Activated CD8-positive, alpha-beta memory T cell treated with anti-CD3 and anti-CD28 coated beads, Interleukin-2, amount 50 U/mL, for 24 hours (primary cell): Measurements from ENCODE around the gene SNX33.
"Not testable (repeated sequence)": the region's sequence is repeated elsewhere in the genome, so short reads cannot be mapped to it uniquely, and the experiment has no call there.

Experiments used
- DNase-seq: peaks from one replicate; pipeline ENCODE4 v3.0.0-alpha.2; 2020; ENCODE audit errors: extremely low read depth

The SNX33 gene

DNA sequence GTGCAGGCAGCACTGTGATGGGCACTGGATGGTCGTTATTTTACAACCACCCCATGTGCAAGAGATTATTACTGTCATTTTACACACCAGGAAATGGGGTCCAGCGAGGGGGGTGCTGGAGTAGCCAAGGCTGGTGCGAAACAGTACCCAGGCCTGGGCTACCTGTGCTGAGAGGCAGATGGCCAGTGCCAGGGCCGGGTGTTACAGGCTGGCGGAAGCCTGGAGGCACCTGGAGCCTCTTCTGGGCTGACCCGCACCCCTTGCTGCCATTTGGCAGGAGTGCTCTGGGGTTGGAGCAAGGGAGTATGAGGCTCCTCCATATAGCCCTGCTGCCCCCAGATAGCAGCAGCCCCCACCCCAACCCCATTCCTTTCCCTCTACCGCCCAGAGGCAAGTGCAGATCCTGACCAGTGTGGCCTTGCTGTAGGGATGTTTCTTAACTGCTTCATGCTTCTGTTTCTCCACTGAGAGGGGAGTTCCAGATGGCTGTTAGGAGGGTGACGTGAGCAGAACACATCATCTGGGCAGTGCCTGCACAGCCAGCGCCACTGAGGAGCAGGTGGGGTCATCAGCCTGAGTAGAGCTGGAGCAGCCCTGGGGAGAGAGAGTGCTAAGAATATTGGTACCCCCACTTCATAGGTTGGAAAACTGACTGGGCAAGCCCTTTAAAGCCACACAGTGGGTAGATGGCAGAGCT is 15.3 kb downstream of the SNX33 start:
- no peak for DNase-seq

DNA sequence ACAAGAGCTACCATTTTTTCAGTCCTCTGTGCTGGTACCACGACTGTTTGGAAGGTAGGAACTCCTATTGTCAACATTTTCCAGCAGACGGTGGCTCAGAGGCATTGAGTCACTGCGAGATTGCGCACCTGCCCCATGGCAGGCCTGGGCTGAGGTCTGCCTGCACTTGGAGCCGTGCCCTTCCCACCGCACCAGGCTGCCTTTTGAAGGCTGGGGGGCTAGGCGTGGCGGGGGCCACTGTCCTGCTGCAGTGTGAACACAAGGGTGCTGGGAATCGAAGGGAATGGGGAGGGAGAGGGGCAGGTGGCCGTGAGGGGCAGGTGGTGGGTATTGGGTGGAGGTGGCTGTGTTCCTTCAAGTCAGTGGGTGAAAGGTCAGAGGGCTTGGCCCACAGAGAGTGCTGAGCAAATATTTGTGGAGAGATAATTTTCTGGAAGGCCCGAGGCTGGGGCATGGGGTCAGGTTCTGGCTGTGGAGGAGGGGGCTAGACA is 16.3 kb downstream of the SNX33 start:
- no peak for DNase-seq

GRCh38 chr15:75666823-75667501 is 19.2 kb downstream of the SNX33 start:
- no peak for DNase-seq

DNA sequence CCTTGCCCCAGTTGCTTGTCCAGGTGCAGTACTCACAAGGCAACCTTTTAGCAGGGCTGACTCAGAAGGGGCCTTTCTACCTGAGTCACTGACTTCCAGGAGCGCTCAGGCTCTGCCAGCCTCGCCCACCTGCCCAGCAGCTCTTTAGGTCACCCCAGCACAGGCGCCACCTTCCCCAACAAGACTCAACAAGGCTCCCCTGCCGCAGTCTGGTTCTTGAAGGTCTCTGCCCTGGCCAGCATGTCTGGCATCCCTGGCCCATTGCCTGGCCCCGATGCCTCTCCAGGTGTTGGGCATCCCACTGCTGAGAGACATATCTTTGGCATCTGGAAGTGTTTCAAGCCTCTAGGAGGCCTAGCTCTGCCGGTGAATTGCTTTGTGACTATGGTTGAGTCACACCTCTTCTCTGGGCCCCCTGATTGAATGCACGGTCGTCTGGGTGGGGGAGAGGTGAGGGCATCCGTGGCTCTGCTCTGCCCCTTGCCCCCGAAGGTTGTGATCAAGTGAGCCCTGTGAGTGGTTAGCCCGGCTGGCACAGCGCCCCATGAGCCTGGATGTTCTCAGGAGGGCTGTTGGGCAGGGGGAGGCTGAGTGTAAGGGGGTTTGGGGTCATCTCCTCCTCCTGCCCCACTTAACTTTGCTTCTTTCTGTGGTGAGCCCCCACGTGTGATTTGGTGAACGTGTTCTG is 21.6 kb downstream of the SNX33 start:
- no peak for DNase-seq

DNA sequence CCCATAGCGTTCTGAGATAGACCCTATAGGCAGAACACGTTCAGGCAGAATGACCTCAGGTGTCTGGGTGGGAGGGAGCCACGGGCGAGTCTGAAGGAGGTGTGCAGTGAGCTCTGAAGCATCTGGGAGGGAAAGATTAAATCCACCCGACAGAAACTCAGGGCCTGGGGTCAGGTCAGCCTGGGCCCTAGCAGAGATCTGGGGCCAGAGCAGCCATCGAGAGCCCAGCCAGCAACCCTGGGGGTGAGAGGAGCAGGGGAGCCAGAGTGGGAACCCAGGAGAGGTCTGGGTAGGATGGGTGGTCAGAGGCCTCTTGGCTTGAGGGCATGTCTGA is 22.1 kb downstream of the SNX33 start:
- DNase-seq, result no peak

- DNase-seq, result no peak
Measured at GRCh38 chr15:75671730-75672602, 24.3 kb downstream of the SNX33 start.

DNA sequence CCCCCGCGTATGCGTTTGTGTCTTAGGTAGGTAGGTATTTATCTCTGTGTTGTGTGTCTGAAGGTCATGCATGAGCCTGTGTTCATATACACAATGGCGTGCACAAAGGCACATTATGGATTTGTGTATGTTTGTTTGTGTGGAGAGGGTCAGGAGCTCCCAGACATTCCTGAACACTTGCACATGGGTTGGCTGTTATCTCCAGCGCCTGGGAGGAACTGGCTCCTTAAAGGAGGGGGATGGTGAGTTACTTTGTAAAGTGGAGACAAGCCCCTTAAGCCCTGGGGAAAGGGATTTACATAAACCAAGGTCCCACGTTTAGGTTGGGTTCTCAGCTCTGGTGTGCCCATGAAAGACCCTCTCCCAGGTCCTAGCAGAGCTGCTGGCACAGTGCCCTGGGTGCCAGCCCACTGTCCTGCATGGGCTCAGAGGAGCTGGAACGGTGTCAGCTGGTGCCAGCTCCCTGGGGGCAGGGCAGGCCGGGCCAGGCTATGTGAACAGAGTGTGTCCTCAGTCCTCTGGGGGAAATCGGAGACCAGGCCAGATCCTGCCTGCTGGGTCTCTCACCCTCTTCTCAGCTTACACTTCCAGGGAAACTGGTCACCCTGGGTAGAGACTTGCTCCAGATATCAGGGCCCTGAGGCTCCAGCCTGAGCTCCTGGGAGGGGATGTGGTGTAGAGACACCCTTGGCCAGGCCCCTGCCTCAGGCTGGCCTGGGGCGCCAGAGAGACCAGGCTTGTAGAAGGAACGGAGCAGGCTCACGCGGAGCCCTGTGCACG is 25.1 kb downstream of the SNX33 start:
- no peak for DNase-seq

DNA sequence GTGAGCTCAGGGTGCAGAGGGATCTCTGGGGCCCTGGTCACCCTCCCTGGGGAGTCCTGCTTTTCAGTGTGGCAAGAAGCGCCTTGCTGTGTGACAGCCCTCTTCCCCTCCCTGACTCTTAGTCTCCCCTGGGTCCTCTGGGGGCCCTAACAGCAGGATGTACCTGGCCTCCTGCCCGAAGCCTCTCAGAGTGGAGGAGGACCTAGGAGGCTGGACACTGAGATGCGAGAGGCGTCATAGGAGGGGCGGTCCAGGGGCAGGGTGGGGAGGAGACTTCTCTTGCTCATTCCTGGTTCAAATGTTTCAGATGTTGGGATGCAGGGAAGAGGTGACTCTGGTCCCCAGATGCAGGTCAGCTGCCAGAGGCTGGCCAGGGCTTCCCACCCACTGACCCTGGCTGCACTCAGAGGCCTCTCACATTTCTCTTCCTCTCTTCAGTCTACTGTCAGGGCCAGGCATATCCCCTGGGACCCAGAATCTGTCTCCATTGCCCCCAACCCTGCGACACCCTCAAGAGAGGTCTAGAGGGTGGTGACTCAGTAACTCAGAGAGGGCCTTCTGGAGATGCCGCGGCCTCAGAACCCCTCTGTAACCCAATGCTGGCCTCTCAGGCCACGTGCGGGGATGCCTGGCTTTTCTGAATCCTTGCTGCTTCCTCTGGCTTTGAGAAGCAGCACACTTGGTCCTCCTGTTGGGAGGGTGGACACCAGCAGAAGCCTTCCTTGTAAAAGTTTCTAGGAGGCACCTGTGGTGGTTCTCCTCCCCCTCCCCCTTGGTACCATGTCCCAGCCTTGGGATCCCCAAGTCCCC is 25.9 kb downstream of the SNX33 start:
- DNase-seq, result no peak

DNA sequence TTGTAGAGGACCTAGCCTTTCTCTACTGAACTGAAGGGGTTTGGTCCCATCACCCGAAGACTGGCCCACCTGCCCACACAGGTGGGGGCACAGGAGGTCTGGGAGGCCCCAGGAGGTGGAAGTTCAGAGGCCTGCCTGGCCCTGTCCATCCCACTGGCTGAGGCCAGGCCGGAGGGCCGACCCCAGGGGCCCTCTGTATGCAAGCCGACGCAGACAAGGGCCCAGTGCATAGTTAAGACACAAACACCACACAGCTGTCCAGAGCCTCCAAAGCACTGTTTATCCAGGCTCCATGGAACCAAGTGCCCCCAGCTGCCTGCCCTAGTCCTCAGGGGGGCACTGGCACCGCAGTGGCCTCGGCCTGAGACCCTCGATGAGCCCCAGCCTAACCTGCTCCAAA is 26.7 kb downstream of the SNX33 start:
- no peak for DNase-seq

DNA sequence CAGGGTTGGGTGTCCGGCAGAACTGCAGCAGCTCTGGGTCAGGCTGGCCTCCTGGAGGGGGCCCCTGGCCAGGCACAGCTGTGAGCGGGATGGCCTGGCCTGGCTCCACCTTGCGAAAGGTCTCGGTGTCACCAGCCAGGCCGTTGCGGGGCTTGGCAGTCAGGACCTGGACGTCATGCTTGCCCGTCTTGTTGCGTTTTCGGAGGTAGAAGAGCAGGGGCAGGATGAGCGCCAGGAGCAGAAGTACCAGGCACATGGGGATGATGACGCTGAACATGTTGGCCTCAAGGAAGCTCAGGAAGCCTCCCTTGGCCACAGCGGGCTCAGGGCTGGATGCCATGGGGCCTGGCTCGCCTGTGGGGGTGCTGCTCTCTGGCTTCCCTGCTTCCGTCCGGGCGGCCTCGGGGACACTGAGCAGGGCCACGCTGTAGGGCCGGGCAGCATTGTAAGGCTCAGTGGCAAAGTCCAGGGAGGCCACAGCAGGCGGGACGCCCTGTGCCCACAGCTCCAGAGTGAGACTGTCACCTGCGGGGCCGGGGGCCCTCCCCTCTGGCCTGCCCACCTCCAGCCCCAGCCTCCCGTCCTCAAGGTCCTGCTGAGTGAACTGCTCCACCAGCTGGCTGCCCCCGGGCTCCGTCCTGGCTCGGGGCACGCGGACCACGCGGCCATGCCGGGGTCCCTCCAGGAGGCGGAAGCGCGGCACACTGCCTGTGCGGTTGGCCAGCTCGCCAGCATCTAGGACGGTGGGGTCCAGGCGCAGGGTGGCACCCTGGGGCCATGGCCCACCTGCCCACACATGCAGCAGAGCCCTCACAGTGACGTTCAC is 28.1 kb downstream of the SNX33 start:
- DNase-seq, result no peak

- no peak for DNase-seq
Measured at GRCh38 chr15:75676688-75677464, 29.2 kb downstream of the SNX33 start.

GRCh38 chr15:75677465-75678323 is 30.0 kb downstream of the SNX33 start:
- DNase-seq, result no peak

GRCh38 chr15:75678324-75678690 is 30.6 kb downstream of the SNX33 start:
- DNase-seq, result not testable (repeated sequence)

GRCh38 chr15:75680007-75680789 is 32.5 kb downstream of the SNX33 start:
- no peak for DNase-seq

DNA sequence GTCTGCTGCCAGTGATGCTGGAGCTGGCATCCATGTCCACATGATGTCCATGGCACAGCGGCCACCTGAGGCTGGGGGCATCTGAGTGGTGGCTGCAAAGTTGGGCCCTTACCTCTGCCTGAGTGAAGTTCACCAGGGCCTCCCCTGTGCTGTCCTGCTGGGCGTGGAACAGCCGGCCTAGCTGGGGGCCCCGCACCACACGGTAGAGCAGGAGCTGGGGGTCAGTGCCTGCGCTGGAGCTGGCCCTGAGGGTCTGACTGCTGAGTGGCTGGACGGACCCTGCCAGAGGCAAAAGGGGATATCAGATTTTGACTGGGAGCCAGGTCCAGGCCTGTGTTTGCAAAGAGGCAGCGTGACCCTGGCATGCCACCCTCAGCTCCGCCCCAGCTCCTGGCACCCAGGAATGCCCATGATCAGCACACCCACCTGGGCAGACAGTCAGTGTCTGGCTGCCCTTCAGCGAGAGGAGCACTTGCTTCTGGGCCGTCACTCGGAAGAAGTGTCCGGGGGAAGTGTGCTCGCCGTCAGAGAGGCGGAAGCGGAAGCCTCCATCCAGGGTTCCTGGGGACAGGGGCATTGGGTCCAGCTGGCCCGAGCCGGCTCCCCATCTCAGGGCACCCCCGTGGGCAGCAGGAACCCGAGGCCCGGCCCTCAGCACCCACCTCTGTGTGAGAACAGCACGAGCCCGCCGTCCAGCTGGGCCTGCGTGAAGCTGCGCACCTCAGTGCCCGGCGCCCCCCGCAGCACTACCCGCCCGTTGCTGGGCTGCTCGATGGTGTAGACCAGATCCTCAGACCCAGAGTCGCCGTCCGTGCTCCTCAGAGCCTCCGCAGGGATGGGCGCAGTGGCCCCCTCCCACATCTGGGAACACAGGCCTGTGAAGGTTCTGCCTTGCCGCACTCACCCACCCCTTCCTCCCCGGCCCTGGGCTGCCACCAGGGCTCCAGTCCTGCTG is 34.7 kb downstream of the SNX33 start:
- no peak for DNase-seq
